Measurements from ENCODE around the gene DNHD1. TPM values are rescaled to one million over a fixed set of nuclear protein-coding genes. Genes with fewer than 3 reads are reported as not detected.
A peak's percentile ranks its signal among the peaks of the same experiment; 100 is the strongest.

Gene DNHD1
- total RNA-seq, 1 donor from 2014 or later: 8.8 TPM

- DNase-seq (ENCODE audit: low spot score): no peak
Measured at GRCh38 chr11:6587360-6587953, 90.4 kb downstream of the DNHD1 start.

DNA sequence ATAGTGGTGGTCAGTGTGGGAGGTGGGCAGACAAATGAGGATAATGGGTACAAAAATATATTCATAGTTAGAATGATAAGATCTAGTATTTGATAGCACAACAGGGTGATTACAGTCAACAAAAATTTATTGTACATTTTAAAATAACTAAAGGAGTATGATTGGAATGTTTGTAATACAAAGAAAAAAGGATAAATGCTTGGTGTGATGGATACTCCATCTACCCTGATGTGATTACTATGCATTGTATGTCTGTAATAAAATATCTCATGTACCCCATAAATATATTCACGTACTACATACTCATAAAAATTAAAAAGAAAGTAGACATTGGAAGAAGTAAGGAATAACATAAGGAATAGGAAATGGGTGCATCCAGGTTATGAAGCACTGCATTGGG is 90.9 kb downstream of the DNHD1 start:
- no peak for DNase-seq (ENCODE audit: low spot score)

- no peak for DNase-seq (ENCODE audit: low spot score)
Measured at GRCh38 chr11:6594142-6594768, 97.2 kb downstream of the DNHD1 start.

- DNase-seq (ENCODE audit: low spot score): no peak
Measured at GRCh38 chr11:6596239-6596877, 99.3 kb downstream of the DNHD1 start.

DNA sequence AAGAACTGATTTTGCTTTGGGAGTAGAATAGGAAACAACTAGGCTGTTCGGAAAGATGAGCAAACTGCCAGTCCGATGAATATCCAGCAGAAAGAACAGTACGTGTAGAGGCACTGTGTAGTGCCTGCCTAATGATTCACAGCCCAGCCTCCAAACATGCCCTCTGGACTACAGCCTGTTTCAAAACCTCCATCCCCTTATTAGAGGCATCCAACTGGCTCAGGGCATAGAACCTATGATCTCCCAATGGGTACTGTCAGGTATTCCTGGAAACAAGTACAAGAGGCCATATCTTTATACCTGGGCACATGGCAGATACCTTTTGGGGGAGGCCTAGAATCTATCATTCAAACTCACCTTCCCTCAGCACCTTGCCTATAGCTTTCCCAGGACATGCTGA is 101.5 kb downstream of the DNHD1 start:
- DNase-seq (ENCODE audit: low spot score): no peak

DNA sequence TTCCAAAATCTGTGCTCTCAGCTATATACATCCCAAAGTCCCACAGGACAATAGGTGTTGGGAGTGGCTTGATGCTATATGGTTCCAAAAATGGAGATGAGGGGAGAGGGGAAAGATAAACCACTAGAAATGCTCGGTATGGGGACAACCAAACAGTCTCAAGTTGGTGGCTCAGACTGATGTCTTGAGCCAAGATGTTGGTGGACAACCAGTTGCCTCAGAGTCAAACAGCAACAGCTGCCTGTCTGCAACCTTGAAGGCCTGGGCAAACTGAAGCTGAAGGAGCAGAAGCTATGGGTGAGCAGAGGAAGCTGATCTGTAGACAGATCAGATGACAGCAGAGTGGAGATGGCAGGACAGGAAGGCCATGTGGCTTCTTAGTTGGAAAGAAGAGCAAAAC is 102.4 kb downstream of the DNHD1 start:
- no peak for DNase-seq (ENCODE audit: low spot score)

- peak; percentile 7 for DNase-seq (ENCODE audit: low spot score)
Measured at GRCh38 chr11:6599881-6600390, 102.9 kb downstream of the DNHD1 start.

DNA sequence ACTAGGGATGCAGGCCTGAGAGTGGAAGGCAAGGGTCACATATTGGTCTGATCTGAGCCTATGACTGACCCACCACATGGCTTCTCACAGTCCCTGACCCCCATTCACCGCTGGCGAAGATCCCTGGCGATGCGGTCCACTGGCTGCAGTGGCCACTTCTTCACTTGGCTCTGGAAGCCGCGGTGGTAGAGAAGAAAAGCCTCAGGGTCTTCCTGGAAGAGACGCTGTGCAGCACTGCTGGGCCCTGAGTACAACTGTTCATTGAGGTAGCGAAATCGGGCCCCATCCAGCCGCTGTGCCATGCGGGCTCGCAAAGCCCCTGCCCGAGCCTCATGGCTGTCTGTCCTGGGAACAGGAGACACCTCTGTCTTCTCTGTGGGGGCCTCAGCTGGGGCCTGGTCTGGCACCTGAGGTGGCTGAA is 104.0 kb downstream of the DNHD1 start:
- peak; percentile 9 for DNase-seq (ENCODE audit: low spot score)

DNA sequence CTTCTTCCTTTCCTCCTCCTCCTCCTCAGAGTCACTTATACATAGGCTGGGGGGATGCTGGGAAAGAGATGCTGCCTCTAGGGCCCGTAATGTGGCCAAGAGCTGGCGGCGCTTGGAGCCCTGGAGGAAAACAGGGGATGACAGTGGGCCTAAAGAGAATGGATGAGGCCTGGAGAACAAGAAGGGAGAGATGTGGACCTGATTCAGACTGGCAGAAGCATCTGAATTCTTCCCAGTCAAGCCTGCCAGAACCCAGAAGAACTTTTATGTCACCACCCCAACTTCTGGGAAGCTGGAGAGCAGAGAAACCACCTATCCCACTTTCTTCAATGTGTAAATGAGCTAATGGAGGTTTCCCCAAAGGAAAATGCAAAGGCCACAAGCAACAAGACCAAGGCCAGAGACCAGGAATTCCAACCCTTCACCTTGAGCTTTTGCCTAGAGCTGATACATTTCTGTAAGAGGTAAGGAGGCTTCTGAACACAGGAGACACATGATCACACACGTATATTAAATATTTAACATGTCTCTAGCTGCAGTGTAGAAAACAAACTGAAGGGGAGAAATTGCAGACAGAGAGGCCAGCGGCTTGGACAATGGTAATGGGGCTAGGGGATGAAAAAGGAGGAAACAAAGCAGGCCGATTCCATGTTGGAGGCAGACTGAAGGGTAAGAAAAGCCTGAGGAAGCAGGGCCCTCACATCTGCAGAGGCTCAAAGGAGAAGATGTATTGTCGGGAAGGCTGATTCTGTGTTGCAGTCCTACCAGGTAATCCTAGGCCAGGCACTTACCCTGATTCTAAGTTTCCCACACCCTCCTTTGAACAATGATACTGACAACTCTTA is 105.2 kb downstream of the DNHD1 start:
- peak; percentile 9 for DNase-seq (ENCODE audit: low spot score)

DNA sequence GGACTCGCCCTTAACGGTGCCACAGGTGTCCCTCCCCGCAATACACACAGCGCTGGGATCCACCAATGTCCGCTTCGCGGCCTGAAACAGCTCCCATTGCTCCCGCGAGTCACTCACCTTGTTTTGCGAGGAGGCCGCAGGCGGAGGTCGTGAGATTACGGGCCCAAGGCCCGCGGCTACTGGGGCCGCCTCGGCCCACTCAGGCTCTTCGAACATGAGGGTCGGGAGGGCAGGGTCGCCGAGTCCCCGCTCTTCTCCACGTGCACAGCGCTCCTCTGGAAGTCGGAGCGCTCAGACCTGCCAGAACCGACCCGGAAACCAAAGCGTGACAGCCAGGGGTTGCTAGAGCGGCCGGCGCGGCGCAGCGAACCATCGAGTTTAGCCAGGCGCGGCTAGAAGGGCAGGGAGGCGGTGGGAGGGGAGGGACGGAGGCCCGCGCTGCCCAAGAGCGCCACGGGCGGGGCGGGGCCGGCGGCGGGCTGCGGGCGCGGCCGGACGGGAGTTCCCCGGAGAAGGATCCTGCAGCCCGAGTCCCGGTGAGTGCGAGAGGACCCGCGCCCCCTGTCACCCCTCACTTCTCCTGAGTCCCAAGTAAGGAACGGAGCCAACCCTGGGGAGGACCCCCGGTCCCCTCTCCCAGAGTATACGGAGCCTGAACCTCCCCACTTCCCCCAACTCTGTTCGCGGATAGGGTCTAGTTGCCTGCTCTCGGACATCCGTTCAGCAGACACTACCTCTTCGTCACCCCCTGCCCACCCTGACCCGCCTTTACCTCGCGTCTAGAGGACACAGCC is 106.4 kb downstream of the DNHD1 start, which contains the start of the genes ILK and RRP8:
ILK (plus strand) TSS at position 488 of the 794 bp plus-strand sequence. CDS start 498 bp downstream, outside the sequence.
RRP8 (minus strand) TSS at position 330 of the 794 bp plus-strand sequence; CDS start at position 216, 114 bp downstream.
- DNase-seq (ENCODE audit: low spot score): peak; percentile 90

- DNase-seq (ENCODE audit: low spot score): peak; percentile 56
Measured at GRCh38 chr11:6604081-6604626, 107.1 kb downstream of the DNHD1 start.

GRCh38 chr11:6604790-6605189 is 107.7 kb downstream of the DNHD1 start:
- no peak for DNase-seq (ENCODE audit: low spot score)

DNA sequence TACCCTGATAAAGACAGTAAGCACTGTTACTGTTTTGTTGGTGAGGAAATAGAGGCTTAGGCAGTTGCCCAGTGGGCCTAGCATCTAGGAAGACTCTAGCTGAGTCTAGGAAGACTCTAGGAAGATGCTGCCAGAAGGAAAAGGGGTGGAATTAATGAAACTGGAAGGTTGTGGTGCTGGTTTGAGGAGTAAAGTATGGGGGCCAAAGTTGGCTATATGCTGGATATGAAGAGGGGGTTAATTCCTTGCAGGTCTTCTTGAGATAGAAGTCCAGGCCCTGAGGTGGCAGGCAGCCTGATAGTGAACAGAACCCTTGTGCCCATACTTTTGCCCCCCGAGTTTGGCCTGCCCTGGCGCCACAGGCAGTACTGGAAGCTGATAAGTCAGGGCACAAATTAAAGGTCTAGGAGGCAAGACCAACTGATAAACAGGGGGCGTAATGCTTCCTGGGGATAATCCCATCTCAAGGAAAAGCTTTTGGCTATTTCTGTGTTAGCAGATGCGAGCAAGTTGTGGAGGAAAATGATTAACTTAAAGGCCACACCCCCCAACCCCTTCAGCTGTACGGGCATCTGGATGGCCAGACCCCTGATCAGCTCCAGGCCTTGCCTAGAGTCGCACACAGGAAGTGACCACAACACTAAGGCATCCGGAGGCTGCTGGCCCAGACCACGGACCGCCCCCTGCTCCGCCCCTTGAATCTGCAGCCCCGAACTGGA is 109.5 kb downstream of the DNHD1 start:
- peak; percentile 92 for DNase-seq (ENCODE audit: low spot score)

GRCh38 chr11:6607190-6607795 is 110.2 kb downstream of the DNHD1 start:
- no peak for DNase-seq (ENCODE audit: low spot score)

DNA sequence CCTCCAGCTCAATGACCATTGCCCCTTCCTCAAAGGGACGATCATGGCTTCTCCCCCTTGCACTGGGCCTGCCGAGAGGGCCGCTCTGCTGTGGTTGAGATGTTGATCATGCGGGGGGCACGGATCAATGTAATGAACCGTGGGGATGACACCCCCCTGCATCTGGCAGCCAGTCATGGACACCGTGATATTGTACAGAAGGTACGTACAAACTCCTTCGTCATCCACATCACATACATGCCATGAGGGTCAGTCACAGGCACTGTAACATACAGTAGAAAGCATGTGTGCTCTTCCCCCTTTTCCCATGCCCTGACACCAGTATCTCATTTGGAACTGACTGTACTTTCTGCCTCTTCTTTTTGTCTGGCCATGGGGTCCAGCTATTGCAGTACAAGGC is 110.9 kb downstream of the DNHD1 start:
- DNase-seq (ENCODE audit: low spot score): peak; percentile 9

DNA sequence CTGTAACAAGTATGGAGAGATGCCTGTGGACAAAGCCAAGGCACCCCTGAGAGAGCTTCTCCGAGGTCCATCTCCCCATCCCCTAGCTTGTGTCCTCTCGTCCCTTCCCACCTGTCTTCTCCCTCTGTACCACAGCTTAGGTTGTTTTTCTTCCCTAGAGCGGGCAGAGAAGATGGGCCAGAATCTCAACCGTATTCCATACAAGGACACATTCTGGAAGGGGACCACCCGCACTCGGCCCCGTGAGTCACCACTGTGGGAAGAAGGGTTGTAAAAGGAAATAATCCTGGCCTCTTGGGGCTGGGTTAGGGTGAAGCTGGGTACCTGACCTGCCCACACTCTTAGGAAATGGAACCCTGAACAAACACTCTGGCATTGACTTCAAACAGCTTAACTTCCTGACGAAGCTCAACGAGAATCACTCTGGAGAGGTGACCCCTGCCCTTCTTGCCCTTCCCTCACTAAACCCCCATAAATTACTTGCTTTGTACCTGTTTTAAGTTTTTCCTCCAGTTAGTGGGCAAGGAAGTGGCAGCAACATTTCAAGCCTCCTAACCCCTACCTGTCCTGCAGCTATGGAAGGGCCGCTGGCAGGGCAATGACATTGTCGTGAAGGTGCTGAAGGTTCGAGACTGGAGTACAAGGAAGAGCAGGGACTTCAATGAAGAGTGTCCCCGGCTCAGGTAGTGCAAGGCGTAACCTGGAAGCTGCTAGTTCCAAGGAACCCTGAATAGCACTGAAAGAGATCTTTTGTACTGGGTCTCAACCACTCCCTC is 111.8 kb downstream of the DNHD1 start:
- peak; percentile 9 for DNase-seq (ENCODE audit: low spot score)

DNA sequence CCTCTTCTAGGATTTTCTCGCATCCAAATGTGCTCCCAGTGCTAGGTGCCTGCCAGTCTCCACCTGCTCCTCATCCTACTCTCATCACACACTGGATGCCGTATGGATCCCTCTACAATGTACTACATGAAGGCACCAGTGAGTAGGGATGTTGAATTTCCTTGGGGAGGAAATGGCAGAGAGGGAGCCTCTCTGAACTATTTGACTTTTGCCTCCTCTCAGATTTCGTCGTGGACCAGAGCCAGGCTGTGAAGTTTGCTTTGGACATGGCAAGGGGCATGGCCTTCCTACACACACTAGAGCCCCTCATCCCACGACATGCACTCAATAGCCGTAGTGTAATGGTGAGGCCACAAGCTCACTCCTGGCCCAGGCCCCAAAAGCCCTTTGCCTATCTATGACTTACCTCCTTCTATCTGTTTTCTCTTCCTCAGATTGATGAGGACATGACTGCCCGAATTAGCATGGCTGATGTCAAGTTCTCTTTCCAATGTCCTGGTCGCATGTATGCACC is 112.5 kb downstream of the DNHD1 start:
- no peak for DNase-seq (ENCODE audit: low spot score)

- no peak for DNase-seq (ENCODE audit: low spot score)
Measured at GRCh38 chr11:6610591-6610990, 113.5 kb downstream of the DNHD1 start.
